T-helper 1 cell treated with Interleukin-12 subunit alpha and Interleukin-12 subunit beta and Interleukin-4 antibody, amounts not matched to agents 30 μg/mL and 1 μg/mL, for 36 hours (primary cell): ENCODE measurements around the gene ZC3H8.
A peak's percentile ranks its signal among the peaks of the same experiment; 100 is the strongest.

ENCODE experiments used
- H3K27ac Mint-ChIP-seq: one replicate; pipeline ENCODE4 v1.8.0; 2021; ENCODE audit warnings: mild to moderate bottlenecking, mixed read lengths
- H3K27me3 Mint-ChIP-seq: one replicate; pipeline ENCODE4 v1.8.0; 2021; ENCODE audit warnings: low read depth, mixed read lengths
- H3K36me3 Mint-ChIP-seq: one replicate; pipeline ENCODE4 v1.8.0; 2021; ENCODE audit warnings: low read depth, mixed read lengths
- H3K4me1 Mint-ChIP-seq: one replicate; pipeline ENCODE4 v1.8.0; 2021; ENCODE audit warnings: low read depth, mixed read lengths
- H3K4me3 Mint-ChIP-seq: one replicate; pipeline ENCODE4 v1.8.0; 2021; ENCODE audit warnings: mild to moderate bottlenecking, moderate library complexity, mixed read lengths
- H3K9me3 Mint-ChIP-seq: one replicate; pipeline ENCODE4 v1.8.0; 2021; ENCODE audit warnings: mixed read lengths

ZC3H8 gene

DNA sequence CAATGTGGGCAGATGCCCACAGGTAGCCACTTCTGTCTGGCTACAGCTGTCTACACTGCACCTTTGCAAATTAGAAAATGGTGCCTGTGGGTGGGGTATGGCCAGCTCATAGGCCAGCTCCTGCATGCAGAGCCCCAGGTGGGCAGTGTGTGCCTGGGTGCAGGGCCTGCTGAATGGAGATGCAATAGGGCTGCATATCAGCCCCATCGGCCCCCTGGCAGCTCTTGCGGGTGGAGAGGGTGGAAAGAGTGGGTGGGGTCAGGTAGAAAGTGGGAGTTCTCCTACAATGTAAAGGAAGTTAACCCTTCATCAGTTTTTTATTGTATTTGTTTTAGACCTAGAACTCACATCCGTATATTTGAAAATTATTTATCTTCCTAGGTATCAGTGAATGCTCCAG, 79.5 kb downstream of the ZC3H8 start:
- Mint-ChIP-seq H3K27me3 (no peaks in the 10 kb centered on the region), H3K4me1 (peaks cover 13% of the 10 kb centered on the region), H3K9me3 (no peaks in the 10 kb centered on the region), H3K36me3 (no peaks in the 10 kb centered on the region), H3K4me3 (no peak overlapping the region), H3K27ac (no peak overlapping the region)

DNA sequence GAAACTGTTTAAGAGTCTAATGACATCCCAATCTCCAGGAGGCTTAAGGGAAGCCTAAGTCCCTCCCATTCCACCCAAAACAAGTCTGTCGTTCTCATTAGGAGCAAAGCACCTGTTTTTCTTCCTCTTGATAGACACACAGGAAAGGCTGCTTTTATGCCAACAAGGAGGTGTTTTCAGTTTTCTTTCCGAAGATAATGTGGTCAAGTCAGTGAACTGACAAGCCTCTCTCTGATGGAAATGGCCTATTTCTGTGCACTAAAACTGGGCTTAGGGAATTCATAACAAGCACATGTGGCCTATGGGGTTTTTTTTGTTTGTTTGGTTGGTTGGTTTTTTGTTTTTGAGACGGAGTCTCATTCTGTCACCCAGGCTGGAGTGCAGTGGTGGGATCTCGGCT, 80.5 kb downstream of the ZC3H8 start:
- Mint-ChIP-seq H3K4me3 (no peak overlapping the region), H3K27me3 (no peaks in the 10 kb centered on the region), H3K36me3 (no peaks in the 10 kb centered on the region), H3K4me1 (peaks cover 13% of the 10 kb centered on the region), H3K27ac (no peak overlapping the region), H3K9me3 (no peaks in the 10 kb centered on the region)

DNA sequence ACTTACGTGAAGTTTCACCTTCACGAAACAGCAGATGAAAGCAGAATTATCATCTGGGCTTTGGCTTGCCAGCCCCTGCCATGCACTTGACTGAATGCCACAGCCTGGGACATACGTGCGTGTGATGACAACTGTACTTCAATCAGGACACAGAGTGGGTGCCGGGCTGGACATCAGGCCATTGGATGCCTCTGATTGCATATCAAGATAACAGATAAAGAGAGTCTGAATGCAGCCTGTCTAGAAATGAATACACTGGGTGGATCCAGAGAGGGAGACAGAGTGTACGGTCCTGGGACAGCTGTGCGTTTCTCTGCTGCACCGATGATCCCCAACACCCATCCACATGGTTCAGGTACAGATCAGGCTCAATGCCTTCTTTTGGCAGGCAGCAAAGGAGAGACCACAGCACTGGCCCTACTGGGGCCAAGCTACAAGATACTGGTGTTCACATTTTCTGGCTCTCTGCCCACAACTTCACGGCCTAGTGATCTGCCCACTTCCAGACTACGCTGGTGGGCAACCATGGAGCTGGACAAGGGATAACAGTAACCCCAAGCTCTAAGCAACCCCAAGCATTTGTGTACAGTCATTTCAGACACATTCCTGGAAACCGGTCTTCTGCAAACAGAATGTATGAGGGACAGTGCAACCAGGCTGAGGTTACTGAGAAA, 81.1 kb downstream of the ZC3H8 start:
- Mint-ChIP-seq H3K4me3 (no peak overlapping the region), H3K27ac (peak overlapping the region; percentile 64)

DNA sequence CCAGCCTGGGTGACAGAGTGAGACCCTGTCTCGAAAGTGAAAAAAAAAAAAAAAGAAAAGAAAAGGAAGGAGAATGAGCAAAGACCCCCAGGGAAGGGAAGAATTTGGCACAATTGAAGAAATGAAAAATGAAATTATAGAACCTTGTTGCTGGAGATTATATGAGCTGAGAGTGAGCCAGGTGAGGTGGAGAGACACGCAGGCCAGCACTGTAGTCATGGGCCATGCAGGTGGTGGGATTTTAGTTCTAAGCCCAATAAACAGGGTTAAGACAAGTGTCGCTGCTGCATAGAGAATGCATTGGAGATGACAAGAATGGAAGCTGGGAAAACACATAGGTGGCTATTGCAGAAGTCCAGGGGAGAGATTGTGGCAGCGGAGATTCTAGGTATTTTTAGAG, 84.3 kb downstream of the ZC3H8 start:
- no peaks in the 10 kb centered on the region for H3K9me3 Mint-ChIP-seq
- no peaks in the 10 kb centered on the region for H3K36me3 Mint-ChIP-seq
- H3K27ac Mint-ChIP-seq: no peak overlapping the region
- peaks cover 16% of the 10 kb centered on the region for H3K4me1 Mint-ChIP-seq
- no peaks in the 10 kb centered on the region for H3K27me3 Mint-ChIP-seq
- H3K4me3 Mint-ChIP-seq: no peak overlapping the region

More for the DNA sequence above, 81.1 kb downstream of the ZC3H8 start:
- no peaks in the 10 kb centered on the region for H3K27me3 Mint-ChIP-seq
- H3K9me3 Mint-ChIP-seq: no peaks in the 10 kb centered on the region
- peaks cover 13% of the 10 kb centered on the region for H3K4me1 Mint-ChIP-seq
- H3K36me3 Mint-ChIP-seq: no peaks in the 10 kb centered on the region

DNA sequence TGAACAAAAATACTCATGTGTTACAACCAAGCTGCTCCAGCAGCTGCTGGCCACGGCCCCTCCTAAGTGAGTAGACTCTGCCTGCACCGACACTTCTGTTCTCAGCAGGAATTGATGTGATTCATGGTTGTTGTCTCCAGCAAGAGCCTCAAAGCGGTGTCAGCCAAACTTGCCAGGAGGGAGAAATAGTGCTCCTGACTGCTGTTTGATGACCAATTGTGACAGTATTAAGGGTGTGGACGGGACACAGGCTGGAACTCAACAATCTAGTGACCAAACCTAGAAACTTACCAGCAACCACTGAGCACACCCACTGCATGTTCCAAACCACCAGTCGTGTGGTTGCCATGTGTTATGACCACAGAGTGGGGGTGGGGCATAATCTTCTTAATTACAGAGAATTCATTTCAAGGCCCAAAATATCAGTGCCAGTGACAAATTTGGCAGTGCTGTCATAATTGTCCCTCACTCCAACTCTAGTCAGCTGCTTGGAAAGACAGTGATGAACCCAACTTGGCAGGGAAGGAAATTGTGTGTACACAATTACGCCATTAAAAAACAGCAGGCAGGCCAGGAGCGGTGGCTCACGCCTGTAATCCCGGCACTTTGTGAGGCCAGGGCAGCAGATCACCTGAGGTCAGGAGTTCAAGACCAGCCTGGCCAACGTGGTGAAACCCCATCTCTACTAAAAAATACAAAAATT, 86.3 kb downstream of the ZC3H8 start:
- H3K4me1 Mint-ChIP-seq: peaks cover 8% of the 10 kb centered on the region
- H3K9me3 Mint-ChIP-seq: no peaks in the 10 kb centered on the region
- H3K36me3 Mint-ChIP-seq: no peaks in the 10 kb centered on the region
- no peak overlapping the region for H3K4me3 Mint-ChIP-seq
- H3K27me3 Mint-ChIP-seq: no peaks in the 10 kb centered on the region
- H3K27ac Mint-ChIP-seq: no peak overlapping the region

DNA sequence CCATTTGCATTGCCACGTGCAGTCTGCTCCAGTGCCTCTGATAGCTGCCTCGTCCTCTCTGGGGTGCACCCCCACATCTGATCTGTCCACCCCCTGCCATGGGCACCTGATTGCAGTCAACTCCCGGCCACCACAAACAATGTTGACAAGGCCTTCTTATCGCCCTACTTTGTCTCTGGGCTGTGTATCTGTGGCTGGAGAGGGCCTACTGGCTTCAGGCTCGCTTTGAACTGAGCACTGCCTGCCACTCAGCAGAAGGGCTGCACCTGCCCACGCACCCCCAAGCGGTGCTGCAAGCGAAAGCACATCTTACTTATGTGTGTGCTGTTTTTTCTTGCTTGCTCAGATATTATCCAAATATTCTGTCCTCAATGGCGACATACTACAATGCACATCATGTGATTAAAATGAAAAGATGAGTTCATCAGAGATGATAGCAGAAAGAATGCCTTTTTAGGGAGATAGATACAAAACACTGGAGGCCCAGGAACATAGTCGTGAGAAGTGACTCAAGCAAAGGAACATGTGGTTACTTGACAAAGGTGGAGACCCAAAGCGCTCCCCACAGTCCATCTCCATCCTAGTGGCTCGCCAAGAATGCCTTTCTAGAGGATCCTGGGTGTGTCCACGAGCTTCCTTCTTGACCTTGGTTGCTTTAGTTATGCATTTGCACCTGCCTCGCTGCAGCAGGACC, 87.9 kb downstream of the ZC3H8 start:
- Mint-ChIP-seq H3K4me1 (peaks cover 4% of the 10 kb centered on the region), H3K27ac (peak overlapping the region; percentile 41), H3K27me3 (no peaks in the 10 kb centered on the region), H3K36me3 (no peaks in the 10 kb centered on the region), H3K9me3 (no peaks in the 10 kb centered on the region), H3K4me3 (no peak overlapping the region)

DNA sequence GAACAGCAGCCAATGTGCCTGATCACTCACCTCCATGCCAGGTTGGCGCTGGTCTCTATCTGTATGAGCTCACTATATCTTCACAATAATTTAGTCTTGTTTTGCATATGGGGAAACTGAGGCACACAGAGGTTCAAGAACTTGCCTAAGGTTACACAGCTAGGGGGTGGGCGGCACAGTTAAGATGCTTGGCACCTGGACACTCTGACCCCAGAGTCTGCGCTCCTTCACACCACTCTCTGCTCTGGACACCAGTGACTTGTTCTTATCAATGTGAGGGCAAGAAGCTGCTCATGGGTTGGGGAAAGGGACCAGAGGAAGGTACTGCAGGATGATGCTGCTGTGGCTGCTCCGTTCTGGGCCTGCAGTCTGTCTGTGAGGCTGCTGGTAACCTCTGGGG, 89.5 kb downstream of the ZC3H8 start:
- H3K4me3 Mint-ChIP-seq: no peak overlapping the region
- no peaks in the 10 kb centered on the region for H3K9me3 Mint-ChIP-seq
- H3K27ac Mint-ChIP-seq: no peak overlapping the region
- no peaks in the 10 kb centered on the region for H3K27me3 Mint-ChIP-seq
- peaks cover 10% of the 10 kb centered on the region for H3K4me1 Mint-ChIP-seq
- no peaks in the 10 kb centered on the region for H3K36me3 Mint-ChIP-seq

DNA sequence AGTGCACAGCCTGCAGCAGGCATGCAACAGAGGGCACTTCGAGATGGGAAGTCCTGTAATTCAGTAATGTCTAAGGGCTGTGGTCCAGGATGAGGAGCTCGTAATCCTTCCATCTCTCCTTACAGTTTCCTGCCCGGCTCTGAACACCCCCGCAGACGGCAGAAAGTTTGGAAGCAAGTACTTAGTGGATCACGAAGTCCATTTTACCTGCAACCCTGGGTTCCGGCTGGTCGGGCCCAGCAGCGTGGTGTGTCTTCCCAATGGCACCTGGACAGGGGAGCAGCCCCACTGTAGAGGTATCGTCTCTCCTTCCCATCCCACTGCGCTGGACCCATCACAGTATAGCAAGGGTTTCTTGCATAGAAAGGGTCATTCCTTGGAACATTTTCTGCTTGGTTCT, 90.0 kb downstream of the ZC3H8 start:
- Mint-ChIP-seq H3K36me3 (no peaks in the 10 kb centered on the region), H3K4me1 (peaks cover 11% of the 10 kb centered on the region), H3K27ac (no peak overlapping the region), H3K27me3 (no peaks in the 10 kb centered on the region), H3K4me3 (no peak overlapping the region), H3K9me3 (no peaks in the 10 kb centered on the region)

DNA sequence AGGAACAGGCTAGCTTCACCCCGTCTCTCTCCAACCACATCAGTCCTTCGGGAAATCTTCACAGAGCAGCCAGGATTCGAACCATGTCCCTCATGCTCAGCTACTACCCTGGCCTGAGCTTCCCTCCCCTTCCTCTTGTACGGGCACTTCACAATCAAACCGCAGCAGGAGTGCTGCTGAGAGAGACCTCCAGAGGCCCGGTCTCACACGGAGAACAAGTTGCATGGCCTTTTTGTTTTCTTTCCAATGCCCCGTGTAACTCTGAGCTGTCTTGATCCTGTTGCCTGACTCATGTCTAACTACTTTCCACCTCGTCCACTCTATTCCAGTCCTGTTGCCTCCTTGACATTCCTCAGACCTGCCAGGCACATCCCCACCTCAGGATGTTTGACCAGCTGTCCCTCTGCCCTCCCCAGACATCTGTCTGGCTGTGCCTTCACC, 91.3 kb downstream of the ZC3H8 start:
- no peaks in the 10 kb centered on the region for H3K27me3 Mint-ChIP-seq
- no peaks in the 10 kb centered on the region for H3K36me3 Mint-ChIP-seq
- no peaks in the 10 kb centered on the region for H3K9me3 Mint-ChIP-seq
- no peak overlapping the region for H3K4me3 Mint-ChIP-seq
- no peak overlapping the region for H3K27ac Mint-ChIP-seq
- H3K4me1 Mint-ChIP-seq: peaks cover 11% of the 10 kb centered on the region

DNA sequence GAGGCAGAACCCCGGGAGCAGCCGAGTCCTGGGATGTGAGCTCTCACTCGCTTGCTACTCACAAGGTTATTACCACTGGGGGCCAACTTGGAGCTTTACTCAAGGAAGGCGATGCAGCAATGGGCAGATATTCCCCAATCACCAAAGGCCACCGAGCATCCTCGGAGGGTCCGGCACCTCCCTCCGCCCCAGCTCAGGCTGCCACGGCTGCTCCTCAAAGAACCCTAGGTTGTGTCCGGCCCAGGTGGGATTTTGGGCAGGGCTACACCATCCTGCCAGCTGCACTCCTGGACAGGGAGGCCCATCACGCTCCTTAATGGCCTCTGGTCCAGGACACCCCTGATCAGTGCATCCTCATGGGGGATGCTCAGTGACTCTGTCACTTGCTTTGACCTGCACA, 91.9 kb downstream of the ZC3H8 start:
- Mint-ChIP-seq H3K27me3 (no peaks in the 10 kb centered on the region), H3K36me3 (no peaks in the 10 kb centered on the region), H3K4me3 (no peak overlapping the region), H3K9me3 (no peaks in the 10 kb centered on the region), H3K27ac (no peak overlapping the region), H3K4me1 (peaks cover 9% of the 10 kb centered on the region)

DNA sequence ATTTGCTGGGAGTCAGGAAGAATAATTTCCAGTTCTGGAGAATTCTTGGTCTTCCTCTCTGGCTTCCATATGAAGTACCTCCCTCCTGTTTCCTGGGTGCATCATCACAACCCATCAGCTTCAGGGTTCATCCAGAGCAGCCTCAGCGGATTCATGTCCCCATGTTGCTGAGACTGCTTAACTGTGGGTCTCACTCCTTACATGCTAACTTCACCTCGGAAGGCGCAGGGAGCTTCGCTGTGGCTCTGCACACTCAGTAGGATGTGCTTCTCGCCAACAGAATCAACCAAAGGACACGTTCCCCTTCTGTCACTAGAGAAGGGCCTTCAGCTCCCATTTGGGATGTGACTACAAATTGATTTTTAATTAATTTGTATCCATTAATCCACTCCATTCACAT, 92.5 kb downstream of the ZC3H8 start:
- Mint-ChIP-seq H3K27me3 (no peaks in the 10 kb centered on the region), H3K4me1 (peaks cover 9% of the 10 kb centered on the region), H3K9me3 (no peaks in the 10 kb centered on the region), H3K27ac (no peak overlapping the region), H3K36me3 (no peaks in the 10 kb centered on the region), H3K4me3 (no peak overlapping the region)
